Kidney epithelial cell (primary cell): ENCODE measurements around the gene SND1. TPM values are rescaled to one million over a fixed set of nuclear protein-coding genes. Genes with fewer than 3 reads are reported as not detected.

Source experiments
- DNase-seq: peaks from one replicate; pipeline ENCODE4 v3.0.0-alpha.2; 2010; ENCODE audit warnings: low read depth
- H3K27me3 ChIP-seq: 2 replicates; pipeline ENCODE4 v1.6.0; 2011; ENCODE audit warnings: low read length; ENCODE audit not compliant: control insufficient read depth, insufficient read depth
- H3K36me3 ChIP-seq: 2 replicates; pipeline ENCODE4 v1.5.1; 2011; ENCODE audit warnings: low read length; ENCODE audit not compliant: control insufficient read depth, insufficient read depth
- H3K4me3 ChIP-seq: 2 replicates; pipeline ENCODE4 v1.5.1; 2011; ENCODE audit warnings: low read depth, mild to moderate bottlenecking, control low read depth, low read length
- CTCF ChIP-seq: IDR thresholded peaks from 2 replicates; pipeline ENCODE4 v1.5.1; 2011; ENCODE audit warnings: mild to moderate bottlenecking, moderate library complexity, low read length, control low read depth, inconsistent platforms; ENCODE audit not compliant: insufficient read depth, poor library complexity, severe bottlenecking
- total RNA-seq: library from RNA; depleted of rRNA; stranded (reverse); fragments of >200 nt; gene quantifications from 2 replicates; pipeline ENCODE4 v1.2.3, GENCODE V29; 2015

The SND1 gene
- total RNA-seq, 1 donor from 2014 or later: 257 TPM

- H3K4me3 ChIP-seq: no peak overlapping the region
- H3K27me3 ChIP-seq: no peaks in the 10 kb centered on the region
- TF ChIP-seq CTCF: no peak
- no peak for DNase-seq
- no peaks in the 10 kb centered on the region for H3K36me3 ChIP-seq
Observed at GRCh38 chr7:127738859-127739258, 86.9 kb downstream of the SND1 start.

- no peak overlapping the region for H3K4me3 ChIP-seq
- no peak for TF ChIP-seq CTCF
- H3K27me3 ChIP-seq: no peaks in the 10 kb centered on the region
- no peaks in the 10 kb centered on the region for H3K36me3 ChIP-seq
- DNase-seq: no peak
Observed at GRCh38 chr7:127741764-127742375, 89.9 kb downstream of the SND1 start.

- Histone ChIP-seq H3K36me3 (no peaks in the 10 kb centered on the region), H3K4me3 (no peak overlapping the region), H3K27me3 (no peaks in the 10 kb centered on the region)
- TF ChIP-seq CTCF: no peak
- no peak for DNase-seq
Observed at GRCh38 chr7:127745445-127745844, 93.5 kb downstream of the SND1 start.

GRCh38 chr7:127751062-127751461 lies 99.1 kb downstream of the SND1 start:
- Histone ChIP-seq H3K4me3 (no peak overlapping the region), H3K27me3 (no peaks in the 10 kb centered on the region), H3K36me3 (no peaks in the 10 kb centered on the region)
- no peak for DNase-seq
- TF ChIP-seq CTCF: no peak

GRCh38 chr7:127751490-127752448 lies 99.8 kb downstream of the SND1 start:
- H3K4me3 ChIP-seq: no peak overlapping the region
- TF ChIP-seq CTCF: no peak
- no peaks in the 10 kb centered on the region for H3K36me3 ChIP-seq
- H3K27me3 ChIP-seq: no peaks in the 10 kb centered on the region
- peak; percentile 37 for DNase-seq
